NB4 (cell line): ENCODE data around the gene HS6ST2.

Source experiments
- DNase-seq: peaks from one replicate; pipeline ENCODE4 v3.0.0; 2010; ENCODE audit warnings: low read depth
- H3K4me3 ChIP-seq: one replicate; pipeline ENCODE4 v1.5.1; 2011; ENCODE audit warnings: mild to moderate bottlenecking, low read depth, low read length, moderate library complexity
- MAX ChIP-seq: IDR thresholded peaks from 2 replicates; pipeline ENCODE4 v1.6.1; 2011; ENCODE audit warnings: low read depth, low read length
- MYC ChIP-seq: IDR thresholded peaks from 2 replicates; pipeline ENCODE4 v1.6.1; 2011; ENCODE audit warnings: low read depth, low read length
- POLR2A ChIP-seq: IDR thresholded peaks from 2 replicates; pipeline ENCODE4 v1.6.1; 2011; ENCODE audit warnings: mild to moderate bottlenecking; ENCODE audit not compliant: insufficient read length; ENCODE audit errors: extremely low read depth
- TF ChIP-seq, protein P1 (sequence below): IDR thresholded peaks from one replicate; pipeline ENCODE4 v1.5.1; 2012; ENCODE audit warnings: low read depth, low read length

HS6ST2 gene

GRCh38 chrX:132710656-132711155 lies 247.7 kb downstream of the HS6ST2 start:
- H3K4me3 ChIP-seq = no peak overlapping the region
- no peak for TF ChIP-seq POLR2A
- TF ChIP-seq, protein P1, sequence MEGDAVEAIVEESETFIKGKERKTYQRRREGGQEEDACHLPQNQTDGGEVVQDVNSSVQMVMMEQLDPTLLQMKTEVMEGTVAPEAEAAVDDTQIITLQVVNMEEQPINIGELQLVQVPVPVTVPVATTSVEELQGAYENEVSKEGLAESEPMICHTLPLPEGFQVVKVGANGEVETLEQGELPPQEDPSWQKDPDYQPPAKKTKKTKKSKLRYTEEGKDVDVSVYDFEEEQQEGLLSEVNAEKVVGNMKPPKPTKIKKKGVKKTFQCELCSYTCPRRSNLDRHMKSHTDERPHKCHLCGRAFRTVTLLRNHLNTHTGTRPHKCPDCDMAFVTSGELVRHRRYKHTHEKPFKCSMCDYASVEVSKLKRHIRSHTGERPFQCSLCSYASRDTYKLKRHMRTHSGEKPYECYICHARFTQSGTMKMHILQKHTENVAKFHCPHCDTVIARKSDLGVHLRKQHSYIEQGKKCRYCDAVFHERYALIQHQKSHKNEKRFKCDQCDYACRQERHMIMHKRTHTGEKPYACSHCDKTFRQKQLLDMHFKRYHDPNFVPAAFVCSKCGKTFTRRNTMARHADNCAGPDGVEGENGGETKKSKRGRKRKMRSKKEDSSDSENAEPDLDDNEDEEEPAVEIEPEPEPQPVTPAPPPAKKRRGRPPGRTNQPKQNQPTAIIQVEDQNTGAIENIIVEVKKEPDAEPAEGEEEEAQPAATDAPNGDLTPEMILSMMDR = no peak
- no peak for TF ChIP-seq MAX
- TF ChIP-seq MYC = no peak
- no peak for DNase-seq

DNA sequence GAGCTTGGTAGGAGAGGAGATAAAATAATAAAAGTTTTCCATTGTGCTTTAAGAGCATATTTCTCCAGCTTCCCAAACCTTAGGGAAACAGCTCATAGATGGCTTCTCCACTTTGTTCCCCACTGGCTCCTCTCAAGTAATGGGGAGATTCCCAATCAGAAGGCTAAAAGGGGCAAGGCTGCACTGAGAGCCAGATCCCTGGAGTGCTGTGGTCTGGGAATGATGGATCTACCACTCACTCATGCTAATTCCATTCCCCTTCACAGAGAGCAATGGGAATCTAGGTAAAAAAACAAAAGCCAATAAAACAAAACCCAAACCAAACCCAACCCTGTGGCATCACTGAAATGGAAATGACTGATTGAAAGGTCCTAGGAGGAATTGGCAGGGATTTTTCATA lies 249.9 kb downstream of the HS6ST2 start:
- no peak overlapping the region for H3K4me3 ChIP-seq
- no peak for DNase-seq
- TF ChIP-seq MYC = no peak

GRCh38 chrX:132704769-132705168 lies 253.7 kb downstream of the HS6ST2 start:
- DNase-seq = no peak
- no peak overlapping the region for H3K4me3 ChIP-seq
- TF ChIP-seq MYC = no peak
- TF ChIP-seq, protein P1 = no peak
- no peak for TF ChIP-seq MAX
- no peak for TF ChIP-seq POLR2A

DNA sequence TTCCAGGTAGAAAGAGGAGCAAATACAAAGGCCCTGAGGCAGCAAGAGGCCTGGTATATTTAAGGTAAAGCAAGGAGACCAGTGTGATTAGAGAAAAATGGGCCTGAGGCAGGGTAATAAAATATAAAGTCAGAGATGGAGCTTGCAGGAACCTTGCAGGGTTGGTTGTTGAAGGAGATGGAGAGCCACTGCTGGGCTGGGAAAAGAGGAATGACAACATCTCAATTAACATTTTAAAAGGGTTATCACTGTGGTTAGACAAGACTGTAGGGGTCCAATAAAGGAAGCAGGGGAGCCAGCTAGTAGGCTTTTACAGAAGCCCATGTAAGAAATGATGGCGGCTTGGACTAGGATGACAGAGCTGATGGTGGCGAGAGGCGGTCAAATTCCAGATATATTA lies 264.0 kb downstream of the HS6ST2 start:
- no peak for TF ChIP-seq MYC
- no peak for DNase-seq
- H3K4me3 ChIP-seq = no peak overlapping the region

GRCh38 chrX:132692526-132692925 lies 265.9 kb downstream of the HS6ST2 start:
- H3K4me3 ChIP-seq = no peak overlapping the region
- DNase-seq = no peak
- TF ChIP-seq, protein P1 = no peak
- TF ChIP-seq MYC (no peak), POLR2A (no peak), MAX (no peak)

GRCh38 chrX:132692066-132692465 lies 266.4 kb downstream of the HS6ST2 start:
- no peak overlapping the region for H3K4me3 ChIP-seq
- peak; percentile 29 for DNase-seq
- TF ChIP-seq POLR2A (no peak), MAX (no peak), MYC (no peak)
- TF ChIP-seq, protein P1 = no peak

DNA sequence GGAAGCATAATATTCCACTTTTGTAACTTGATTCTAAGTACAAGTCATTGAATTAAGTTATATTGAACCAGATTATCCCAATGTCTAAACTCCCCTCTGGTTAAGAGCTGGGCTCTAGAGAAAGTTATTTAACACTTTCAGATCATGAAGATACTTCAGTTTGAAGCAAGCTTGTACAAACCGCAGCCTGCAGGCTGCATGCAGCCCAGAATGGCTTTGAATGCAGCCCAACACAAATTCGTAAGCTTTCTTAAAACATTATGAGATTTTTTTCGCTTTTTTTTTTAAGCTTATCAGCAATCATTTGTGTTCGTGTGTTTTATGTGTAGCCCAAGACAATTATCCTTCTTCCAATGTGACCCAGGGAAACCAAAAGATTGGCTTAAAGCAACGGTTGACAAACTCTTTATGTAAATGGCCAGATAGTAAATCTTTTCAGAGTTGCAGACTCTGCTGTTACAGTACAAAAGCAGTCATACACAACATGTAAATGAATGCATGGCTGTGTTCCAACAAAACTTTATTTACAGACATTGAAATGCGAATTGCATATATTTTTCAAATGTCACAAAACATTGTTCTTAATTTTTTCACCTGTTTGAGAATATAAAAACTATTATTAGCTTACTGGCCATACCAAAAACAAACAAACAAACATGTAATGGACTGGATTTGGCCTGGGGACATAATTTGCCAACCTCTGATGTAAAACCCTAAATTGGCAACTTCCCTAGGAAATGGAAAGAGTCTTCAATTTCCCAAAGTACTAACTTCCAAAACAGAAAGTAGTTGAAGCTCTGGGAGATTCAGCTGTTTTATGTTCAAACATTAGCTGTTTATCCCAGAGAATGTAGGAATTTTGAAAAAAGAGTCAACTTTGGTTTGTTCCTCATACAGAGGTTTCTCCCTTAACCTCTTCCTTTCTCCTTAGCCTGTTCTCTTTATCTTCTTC lies 268.5 kb downstream of the HS6ST2 start:
- no peak for TF ChIP-seq MYC
- TF ChIP-seq MAX = no peak
- TF ChIP-seq POLR2A = no peak
- TF ChIP-seq, protein P1 = no peak
- no peak overlapping the region for H3K4me3 ChIP-seq
- DNase-seq = no peak
